Measurements from ENCODE around the gene SLC24A3. TPM values are rescaled to one million over a fixed set of nuclear protein-coding genes. Genes with fewer than 3 reads are reported as not detected.

Gene SLC24A3
- total RNA-seq, 1 donor from 2014 or later = 0.10 TPM

GRCh38 chr20:19348582-19348981 lies 136.1 kb downstream of the SLC24A3 start:
- no peaks in the 10 kb centered on the region for H3K36me3 Mint-ChIP-seq (ENCODE audit: low read depth)
- H3K4me1 Mint-ChIP-seq (ENCODE audit: low read depth) = no peaks in the 10 kb centered on the region

DNA sequence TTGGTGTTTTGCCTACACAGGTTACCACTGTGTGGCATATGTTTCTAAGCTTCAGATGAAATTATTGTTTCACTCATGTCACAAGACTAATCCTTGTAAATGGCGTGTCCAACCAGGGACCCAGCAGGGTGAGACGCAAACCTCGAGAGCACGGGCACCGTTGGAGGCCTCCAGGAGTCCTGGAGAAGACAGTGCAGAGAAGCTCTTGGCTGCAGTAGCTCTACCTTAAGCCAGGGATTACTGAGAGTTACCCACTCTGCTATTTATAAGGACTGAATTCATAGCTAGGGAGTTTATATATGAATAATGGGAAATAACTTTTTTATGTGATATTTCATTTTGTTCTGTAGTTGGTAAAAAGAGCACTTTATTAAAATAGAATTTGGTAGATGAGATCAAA lies 137.4 kb downstream of the SLC24A3 start:
- Mint-ChIP-seq H3K4me1 (ENCODE audit: low read depth) (no peaks in the 10 kb centered on the region), H3K4me3 (ENCODE audit: unreplicated experiment) (no peak overlapping the region), H3K36me3 (ENCODE audit: low read depth) (no peaks in the 10 kb centered on the region), H3K9me3 (ENCODE audit: low read depth) (peaks cover 3% of the 10 kb centered on the region), H3K27me3 (ENCODE audit: low read depth) (no peaks in the 10 kb centered on the region), H3K27ac (ENCODE audit: unreplicated experiment) (no peak overlapping the region)
- no peak for TF ChIP-seq CTCF (IDR thresholded peaks at IDR 0.05)
- DNase-seq (ENCODE audit: low spot score) = no peak

More at GRCh38 chr20:19348582-19348981, 136.1 kb downstream of the SLC24A3 start:
- Mint-ChIP-seq H3K27ac (ENCODE audit: unreplicated experiment) (no peak overlapping the region), H3K4me3 (ENCODE audit: unreplicated experiment) (no peak overlapping the region), H3K9me3 (ENCODE audit: low read depth) (peaks cover 3% of the 10 kb centered on the region), H3K27me3 (ENCODE audit: low read depth) (peaks cover 2% of the 10 kb centered on the region)
- TF ChIP-seq CTCF (IDR thresholded peaks at IDR 0.05) = no peak
- no peak for DNase-seq (ENCODE audit: low spot score)

GRCh38 chr20:19351542-19351941 lies 139.1 kb downstream of the SLC24A3 start:
- no peaks in the 10 kb centered on the region for H3K4me1 Mint-ChIP-seq (ENCODE audit: low read depth)
- H3K36me3 Mint-ChIP-seq (ENCODE audit: low read depth) = no peaks in the 10 kb centered on the region
- no peaks in the 10 kb centered on the region for H3K27me3 Mint-ChIP-seq (ENCODE audit: low read depth)
- DNase-seq (ENCODE audit: low spot score) = no peak
- no peak for TF ChIP-seq CTCF (IDR thresholded peaks at IDR 0.05)
- peaks cover 3% of the 10 kb centered on the region for H3K9me3 Mint-ChIP-seq (ENCODE audit: low read depth)
- no peak overlapping the region for H3K4me3 Mint-ChIP-seq (ENCODE audit: unreplicated experiment)
- H3K27ac Mint-ChIP-seq (ENCODE audit: unreplicated experiment) = no peak overlapping the region

GRCh38 chr20:19354950-19355349 lies 142.5 kb downstream of the SLC24A3 start:
- no peak overlapping the region for H3K4me3 Mint-ChIP-seq (ENCODE audit: unreplicated experiment)
- no peak for DNase-seq (ENCODE audit: low spot score)
- H3K27ac Mint-ChIP-seq (ENCODE audit: unreplicated experiment) = no peak overlapping the region
- H3K9me3 Mint-ChIP-seq (ENCODE audit: low read depth) = peaks cover 6% of the 10 kb centered on the region
- no peaks in the 10 kb centered on the region for H3K27me3 Mint-ChIP-seq (ENCODE audit: low read depth)
- no peaks in the 10 kb centered on the region for H3K4me1 Mint-ChIP-seq (ENCODE audit: low read depth)
- TF ChIP-seq CTCF (IDR thresholded peaks at IDR 0.05) = no peak
- H3K36me3 Mint-ChIP-seq (ENCODE audit: low read depth) = no peaks in the 10 kb centered on the region

GRCh38 chr20:19361790-19362189 lies 149.3 kb downstream of the SLC24A3 start:
- Mint-ChIP-seq H3K36me3 (ENCODE audit: low read depth) (no peaks in the 10 kb centered on the region), H3K9me3 (ENCODE audit: low read depth) (peaks cover 3% of the 10 kb centered on the region), H3K27me3 (ENCODE audit: low read depth) (no peaks in the 10 kb centered on the region), H3K4me1 (ENCODE audit: low read depth) (no peaks in the 10 kb centered on the region), H3K4me3 (ENCODE audit: unreplicated experiment) (no peak overlapping the region), H3K27ac (ENCODE audit: unreplicated experiment) (no peak overlapping the region)
- TF ChIP-seq CTCF (IDR thresholded peaks at IDR 0.05) = no peak
- DNase-seq (ENCODE audit: low spot score) = no peak

Measured in chondrocyte (in vitro differentiated cells).